Measurements from ENCODE around the gene ME3.

DNA sequence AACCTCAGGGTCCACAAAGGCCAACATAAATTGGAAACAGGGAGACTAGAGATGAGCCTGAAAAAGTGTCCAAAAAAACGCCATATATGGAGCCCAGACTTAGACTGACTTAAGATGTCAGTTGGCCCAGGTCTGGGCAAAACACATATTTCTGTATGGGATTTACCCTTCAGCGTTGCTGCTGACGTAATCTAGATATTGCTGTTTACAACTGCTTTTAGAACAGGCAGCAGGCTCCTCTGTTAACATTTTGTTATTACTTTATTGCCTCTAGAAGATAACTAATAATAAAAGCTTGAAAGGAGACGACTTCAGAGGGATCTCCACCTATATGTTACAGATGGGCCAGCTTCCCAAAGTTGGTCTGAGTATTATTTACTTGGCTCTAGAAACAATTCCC lies 8.7 kb downstream of the ME3 start:
- TF ChIP-seq, protein P1, sequence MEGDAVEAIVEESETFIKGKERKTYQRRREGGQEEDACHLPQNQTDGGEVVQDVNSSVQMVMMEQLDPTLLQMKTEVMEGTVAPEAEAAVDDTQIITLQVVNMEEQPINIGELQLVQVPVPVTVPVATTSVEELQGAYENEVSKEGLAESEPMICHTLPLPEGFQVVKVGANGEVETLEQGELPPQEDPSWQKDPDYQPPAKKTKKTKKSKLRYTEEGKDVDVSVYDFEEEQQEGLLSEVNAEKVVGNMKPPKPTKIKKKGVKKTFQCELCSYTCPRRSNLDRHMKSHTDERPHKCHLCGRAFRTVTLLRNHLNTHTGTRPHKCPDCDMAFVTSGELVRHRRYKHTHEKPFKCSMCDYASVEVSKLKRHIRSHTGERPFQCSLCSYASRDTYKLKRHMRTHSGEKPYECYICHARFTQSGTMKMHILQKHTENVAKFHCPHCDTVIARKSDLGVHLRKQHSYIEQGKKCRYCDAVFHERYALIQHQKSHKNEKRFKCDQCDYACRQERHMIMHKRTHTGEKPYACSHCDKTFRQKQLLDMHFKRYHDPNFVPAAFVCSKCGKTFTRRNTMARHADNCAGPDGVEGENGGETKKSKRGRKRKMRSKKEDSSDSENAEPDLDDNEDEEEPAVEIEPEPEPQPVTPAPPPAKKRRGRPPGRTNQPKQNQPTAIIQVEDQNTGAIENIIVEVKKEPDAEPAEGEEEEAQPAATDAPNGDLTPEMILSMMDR (IDR thresholded peaks at IDR 0.05 in 2 of 3, conservative IDR thresholded peaks at IDR 0.05 in 1 of 3; ENCODE audit: borderline replicate concordance in 1 of 3, insufficient read depth in 1 of 3, low read depth in 2 of 3, low read length in 2 of 3): no peak
- no peak for TF ChIP-seq CEBPB (IDR thresholded peaks at IDR 0.05; ENCODE audit: low read depth)
- no peak for TF ChIP-seq POLR2AphosphoS5 (IDR thresholded peaks at IDR 0.05; ENCODE audit: low read depth, low read length)
- TF ChIP-seq EZH2 (IDR thresholded peaks at IDR 0.05): no peak
- TF ChIP-seq, protein P2, sequence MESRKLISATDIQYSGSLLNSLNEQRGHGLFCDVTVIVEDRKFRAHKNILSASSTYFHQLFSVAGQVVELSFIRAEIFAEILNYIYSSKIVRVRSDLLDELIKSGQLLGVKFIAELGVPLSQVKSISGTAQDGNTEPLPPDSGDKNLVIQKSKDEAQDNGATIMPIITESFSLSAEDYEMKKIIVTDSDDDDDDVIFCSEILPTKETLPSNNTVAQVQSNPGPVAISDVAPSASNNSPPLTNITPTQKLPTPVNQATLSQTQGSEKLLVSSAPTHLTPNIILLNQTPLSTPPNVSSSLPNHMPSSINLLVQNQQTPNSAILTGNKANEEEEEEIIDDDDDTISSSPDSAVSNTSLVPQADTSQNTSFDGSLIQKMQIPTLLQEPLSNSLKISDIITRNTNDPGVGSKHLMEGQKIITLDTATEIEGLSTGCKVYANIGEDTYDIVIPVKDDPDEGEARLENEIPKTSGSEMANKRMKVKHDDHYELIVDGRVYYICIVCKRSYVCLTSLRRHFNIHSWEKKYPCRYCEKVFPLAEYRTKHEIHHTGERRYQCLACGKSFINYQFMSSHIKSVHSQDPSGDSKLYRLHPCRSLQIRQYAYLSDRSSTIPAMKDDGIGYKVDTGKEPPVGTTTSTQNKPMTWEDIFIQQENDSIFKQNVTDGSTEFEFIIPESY (IDR thresholded peaks at IDR 0.05; ENCODE audit: extremely low read depth, insufficient replicate concordance, low read length): no peak
- TF ChIP-seq ZFX (IDR thresholded peaks at IDR 0.05): no peak
- TF ChIP-seq JUND (IDR thresholded peaks at IDR 0.05): no peak
- TF ChIP-seq, protein P3, sequence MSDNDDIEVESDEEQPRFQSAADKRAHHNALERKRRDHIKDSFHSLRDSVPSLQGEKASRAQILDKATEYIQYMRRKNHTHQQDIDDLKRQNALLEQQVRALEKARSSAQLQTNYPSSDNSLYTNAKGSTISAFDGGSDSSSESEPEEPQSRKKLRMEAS (IDR thresholded peaks at IDR 0.05): no peak
- TF ChIP-seq, protein P4, sequence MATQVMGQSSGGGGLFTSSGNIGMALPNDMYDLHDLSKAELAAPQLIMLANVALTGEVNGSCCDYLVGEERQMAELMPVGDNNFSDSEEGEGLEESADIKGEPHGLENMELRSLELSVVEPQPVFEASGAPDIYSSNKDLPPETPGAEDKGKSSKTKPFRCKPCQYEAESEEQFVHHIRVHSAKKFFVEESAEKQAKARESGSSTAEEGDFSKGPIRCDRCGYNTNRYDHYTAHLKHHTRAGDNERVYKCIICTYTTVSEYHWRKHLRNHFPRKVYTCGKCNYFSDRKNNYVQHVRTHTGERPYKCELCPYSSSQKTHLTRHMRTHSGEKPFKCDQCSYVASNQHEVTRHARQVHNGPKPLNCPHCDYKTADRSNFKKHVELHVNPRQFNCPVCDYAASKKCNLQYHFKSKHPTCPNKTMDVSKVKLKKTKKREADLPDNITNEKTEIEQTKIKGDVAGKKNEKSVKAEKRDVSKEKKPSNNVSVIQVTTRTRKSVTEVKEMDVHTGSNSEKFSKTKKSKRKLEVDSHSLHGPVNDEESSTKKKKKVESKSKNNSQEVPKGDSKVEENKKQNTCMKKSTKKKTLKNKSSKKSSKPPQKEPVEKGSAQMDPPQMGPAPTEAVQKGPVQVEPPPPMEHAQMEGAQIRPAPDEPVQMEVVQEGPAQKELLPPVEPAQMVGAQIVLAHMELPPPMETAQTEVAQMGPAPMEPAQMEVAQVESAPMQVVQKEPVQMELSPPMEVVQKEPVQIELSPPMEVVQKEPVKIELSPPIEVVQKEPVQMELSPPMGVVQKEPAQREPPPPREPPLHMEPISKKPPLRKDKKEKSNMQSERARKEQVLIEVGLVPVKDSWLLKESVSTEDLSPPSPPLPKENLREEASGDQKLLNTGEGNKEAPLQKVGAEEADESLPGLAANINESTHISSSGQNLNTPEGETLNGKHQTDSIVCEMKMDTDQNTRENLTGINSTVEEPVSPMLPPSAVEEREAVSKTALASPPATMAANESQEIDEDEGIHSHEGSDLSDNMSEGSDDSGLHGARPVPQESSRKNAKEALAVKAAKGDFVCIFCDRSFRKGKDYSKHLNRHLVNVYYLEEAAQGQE (IDR thresholded peaks at IDR 0.05; ENCODE audit: low read depth): no peak
- TF ChIP-seq EZH2phosphoT487 (IDR thresholded peaks at IDR 0.05; ENCODE audit: borderline replicate concordance): no peak
- no peak for TF ChIP-seq YY1 (IDR thresholded peaks at IDR 0.05; ENCODE audit: extremely low read depth, insufficient replicate concordance, low read depth, low read length)

All from HCT116 (cell line).